ENCODE measurements around the gene MAD1L1. TPM values are rescaled to one million over a fixed set of nuclear protein-coding genes. Genes with fewer than 3 reads are reported as not detected.

MAD1L1 gene
- total RNA-seq, 4 donors from 2014 or later, result 8.0 to 52.7 (median 26.7) TPM

DNA sequence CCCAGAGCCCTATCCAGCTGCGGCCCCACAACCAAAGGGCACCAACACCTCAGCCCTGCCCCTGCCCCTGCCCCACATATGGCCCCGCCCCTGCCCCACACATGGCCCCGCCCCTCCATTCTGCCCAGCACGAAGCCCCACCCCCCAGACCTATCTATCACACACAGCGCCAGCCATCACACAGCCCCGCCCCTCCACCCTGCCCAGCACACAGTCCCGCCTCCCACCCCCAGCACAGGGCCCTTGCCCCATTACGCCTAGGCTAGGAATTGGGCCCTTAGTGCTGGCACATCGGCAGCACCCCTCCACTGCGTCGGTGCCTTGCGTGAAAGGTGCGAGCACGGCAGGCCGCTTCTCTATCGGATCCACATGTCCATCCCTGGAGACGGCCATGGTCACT, 126.8 kb downstream of the MAD1L1 start:
- intact Hi-C loops (cut with DNase I; ENCODE audit: low total_unique reads) (no loop called here), in situ Hi-C loops (cut with MboI; ENCODE audit: low pct_ligation_motif_present in 1 of 4, low pct_unique_long_range_greater_than_20kb in 1 of 4, low sequenced_read_pairs in 3 of 4) (no loop called here)
- 91% methylated on average over 17 of the region's 17 CpGs; no CpG with 5 or more reads in 1 of the 2 donors for WGBS, 2 donors (ENCODE audit: low coverage in 1 of 2)
- peaks cover 7 to 23% (median 17%) of the 10 kb centered on the region in 4 donors for H3K4me1 ChIP-seq
- H3K27me3 ChIP-seq, result no peaks in the 10 kb centered on the region
- H3K9me3 ChIP-seq, result no peaks in the 10 kb centered on the region
- DNase-seq, result no peak
- no peak overlapping the region for H3K4me3 ChIP-seq
- H3K27ac ChIP-seq, result no peak overlapping the region
- TF ChIP-seq POLR2A (IDR thresholded peaks at IDR 0.05), result no peak
- TF ChIP-seq POLR2AphosphoS5 (IDR thresholded peaks at IDR 0.05), result no peak
- no peak for TF ChIP-seq EP300 (IDR thresholded peaks at IDR 0.05; ENCODE audit: low read depth)
- no peak for TF ChIP-seq CTCF (IDR thresholded peaks at IDR 0.05)
- H3K36me3 ChIP-seq, result no peaks in the 10 kb centered on the region

GRCh38 chr7:2105280-2105679, 127.5 kb downstream of the MAD1L1 start:
- WGBS, 2 donors (ENCODE audit: low coverage in 1 of 2), result 92% methylated on average over 12 of the region's 13 CpGs; no CpG with 5 or more reads in 1 of the 2 donors
- intact Hi-C loops (cut with DNase I; ENCODE audit: low total_unique reads), result no loop called here
- Histone ChIP-seq H3K36me3 (no peaks in the 10 kb centered on the region), H3K4me1 (peaks cover 7 to 18% (median 14%) of the 10 kb centered on the region in 4 donors), H3K27me3 (no peaks in the 10 kb centered on the region), H3K9me3 (no peaks in the 10 kb centered on the region), H3K4me3 (no peak overlapping the region), H3K27ac (peak overlapping the region in 2 of 4 donors; percentile 55 to 82)
- no peak for TF ChIP-seq POLR2AphosphoS5 (IDR thresholded peaks at IDR 0.05)
- TF ChIP-seq POLR2A (IDR thresholded peaks at IDR 0.05), result no peak
- no peak for TF ChIP-seq EP300 (IDR thresholded peaks at IDR 0.05; ENCODE audit: low read depth)
- TF ChIP-seq CTCF (IDR thresholded peaks at IDR 0.05), result no peak
- DNase-seq, result no peak
- in situ Hi-C loops (cut with MboI; ENCODE audit: low pct_ligation_motif_present in 1 of 4, low pct_unique_long_range_greater_than_20kb in 1 of 4, low sequenced_read_pairs in 3 of 4), result no loop called here

- H3K4me1 ChIP-seq, result peaks cover 7 to 18% (median 14%) of the 10 kb centered on the region in 4 donors
- H3K36me3 ChIP-seq, result no peaks in the 10 kb centered on the region
- H3K9me3 ChIP-seq, result no peaks in the 10 kb centered on the region
- in situ Hi-C loops (cut with MboI; ENCODE audit: low pct_ligation_motif_present in 1 of 4, low pct_unique_long_range_greater_than_20kb in 1 of 4, low sequenced_read_pairs in 3 of 4) (no loop called here), intact Hi-C loops (cut with DNase I; ENCODE audit: low total_unique reads) (loop anchor here (5.0 kb wide), 1 partner anchor 103 kb away; no protein-coding TSS in a partner anchor)
- 38 to 86% methylated on average over 1 to 13 of the region's 14 CpGs for WGBS, 2 donors (ENCODE audit: low coverage in 1 of 2)
- DNase-seq, result no peak
- TF ChIP-seq CTCF (IDR thresholded peaks at IDR 0.05) (no peak), POLR2A (IDR thresholded peaks at IDR 0.05) (no peak), POLR2AphosphoS5 (IDR thresholded peaks at IDR 0.05) (no peak), EP300 (IDR thresholded peaks at IDR 0.05; ENCODE audit: low read depth) (no peak)
- no peak overlapping the region for H3K4me3 ChIP-seq
- peak overlapping the region in 2 of 4 donors; percentile 55 to 82 for H3K27ac ChIP-seq
- no peaks in the 10 kb centered on the region for H3K27me3 ChIP-seq
These were observed 128.0 kb downstream of the MAD1L1 start for GRCh38 chr7:2104716-2105115.

- Histone ChIP-seq H3K36me3 (no peaks in the 10 kb centered on the region), H3K4me1 (peaks cover 7 to 18% (median 14%) of the 10 kb centered on the region in 4 donors), H3K27me3 (no peaks in the 10 kb centered on the region), H3K4me3 (peak overlapping the region in 1 of 4 donors; percentile 2), H3K9me3 (no peaks in the 10 kb centered on the region), H3K27ac (peak overlapping the region in 3 of 4 donors; percentile 4 to 82 (median 55))
- in situ Hi-C loops (cut with MboI; ENCODE audit: low pct_ligation_motif_present in 1 of 4, low pct_unique_long_range_greater_than_20kb in 1 of 4, low sequenced_read_pairs in 3 of 4) (no loop called here), intact Hi-C loops (cut with DNase I; ENCODE audit: low total_unique reads) (loop anchor here (5.0 kb wide), 1 partner anchor 103 kb away; no protein-coding TSS in a partner anchor)
- TF ChIP-seq POLR2A (IDR thresholded peaks at IDR 0.05), result no peak
- no peak for TF ChIP-seq EP300 (IDR thresholded peaks at IDR 0.05; ENCODE audit: low read depth)
- peak; percentile 41 to 58 (median 45) for TF ChIP-seq CTCF (IDR thresholded peaks at IDR 0.05)
- peak; percentile 10 to 46 (median 20) for TF ChIP-seq POLR2AphosphoS5 (IDR thresholded peaks at IDR 0.05)
- WGBS, 2 donors (ENCODE audit: low coverage in 1 of 2), result 38 to 49% methylated on average over 2 to 27 of the region's 27 CpGs
- peak; percentile 75 for DNase-seq
These were observed 128.5 kb downstream of the MAD1L1 start for GRCh38 chr7:2104107-2104710.
